HG02973 (cell line): Measurements from ENCODE around the gene SLC38A10.

Source experiments
- ATAC-seq: cut with Tn5 transposase; IDR thresholded peaks from one replicate; pipeline ENCODE4 v1.9.1; 2021; ENCODE audit warnings: moderate library complexity; ENCODE audit not compliant: unreplicated experiment

Gene SLC38A10

GRCh38 chr17:81331527-81332043, 36.5 kb upstream of the SLC38A10 start:
- ATAC-seq: no peak

GRCh38 chr17:81330884-81331245, 35.8 kb upstream of the SLC38A10 start:
- no peak for ATAC-seq

DNA sequence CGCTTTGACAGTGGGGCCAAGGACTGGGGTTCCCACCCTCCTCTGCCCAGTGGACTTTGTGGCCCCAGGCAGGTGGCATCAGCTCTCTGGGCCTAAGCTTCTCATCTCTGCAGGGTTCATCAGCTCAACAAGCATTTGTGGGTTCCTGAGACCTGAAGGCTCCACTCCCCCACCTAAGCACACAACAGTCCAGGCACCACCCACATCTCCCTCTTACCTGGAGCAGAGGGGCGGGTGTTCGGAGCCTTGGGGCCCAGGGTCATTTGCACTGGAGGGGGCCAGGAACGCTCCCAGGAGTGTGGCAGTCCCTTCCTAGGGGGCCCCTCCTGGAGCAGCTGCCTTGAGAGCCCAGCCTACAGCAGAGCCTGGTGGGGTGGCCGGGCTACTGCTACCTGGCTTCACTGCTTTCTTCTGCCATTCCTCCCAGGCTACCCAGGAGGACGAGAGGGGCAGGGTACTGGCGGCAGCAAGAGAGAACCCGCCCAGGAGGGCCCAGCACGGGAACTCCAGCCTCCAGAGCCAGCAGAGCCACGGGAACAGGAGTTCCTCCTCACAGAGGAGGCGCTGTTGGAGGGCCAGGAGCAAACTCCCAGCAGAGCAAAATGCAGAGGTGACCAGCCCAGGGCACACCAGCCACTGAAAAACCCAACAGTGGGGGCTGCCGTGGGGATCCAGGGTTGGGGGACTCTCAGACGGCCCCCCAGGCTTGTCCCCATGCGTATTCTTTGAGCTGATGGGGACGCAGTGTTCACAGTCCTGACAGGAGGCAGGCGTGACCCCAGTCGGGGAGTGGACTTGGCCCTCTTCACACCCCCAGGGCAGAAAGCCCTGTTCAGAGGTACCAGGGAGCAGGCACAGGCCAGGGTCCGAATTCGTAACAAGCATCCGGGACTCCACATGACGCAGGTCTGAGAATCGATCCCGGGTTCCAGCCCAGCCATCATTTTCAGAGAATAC, 35.1 kb upstream of the SLC38A10 start:
- ATAC-seq: no peak

DNA sequence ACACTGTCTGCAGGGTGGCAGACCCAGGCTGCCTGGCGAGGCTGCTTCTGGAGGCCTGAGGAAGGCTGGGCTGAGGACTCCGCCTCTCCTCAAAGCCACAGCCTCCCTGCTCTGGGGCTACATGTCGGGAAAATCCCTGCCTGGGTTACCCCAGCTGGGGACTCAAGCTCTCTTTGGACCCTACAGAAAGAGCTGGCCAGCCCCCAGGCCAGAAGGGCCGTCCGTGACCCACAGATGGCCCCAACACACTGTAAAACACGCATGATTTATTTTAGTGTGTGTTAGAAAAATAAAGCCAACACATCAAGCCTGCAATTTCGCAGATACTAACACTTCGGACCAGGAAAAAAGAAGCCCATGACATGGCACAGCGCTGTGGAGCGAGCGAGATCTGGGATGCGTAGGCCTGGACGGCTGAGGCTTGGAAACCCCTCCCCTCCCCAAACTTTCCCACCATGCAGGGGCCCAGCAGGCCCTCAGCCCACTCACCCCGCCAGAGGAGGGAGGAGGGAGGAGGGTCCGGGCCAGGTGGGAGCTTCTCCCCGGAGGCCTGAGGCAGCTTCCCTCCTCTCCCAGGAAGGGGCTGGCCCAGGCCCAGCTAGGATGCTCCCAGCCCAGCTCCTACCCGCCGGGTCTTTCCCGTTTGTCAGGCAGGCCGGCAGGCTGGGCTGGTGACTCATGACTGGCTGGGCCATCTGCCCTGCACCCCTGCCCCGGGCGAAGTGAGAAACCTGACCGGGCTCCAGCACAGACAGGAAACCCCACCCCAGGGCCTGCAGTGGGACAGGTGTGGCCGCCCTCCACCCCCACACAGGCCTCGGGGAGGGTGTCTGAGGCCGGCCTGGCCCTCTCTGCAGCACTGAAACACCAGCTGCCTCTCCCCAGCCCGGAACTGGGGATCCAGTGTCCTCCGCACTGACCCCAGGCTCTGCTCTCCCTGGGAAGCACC, 34.1 kb upstream of the SLC38A10 start:
- ATAC-seq: no peak

DNA sequence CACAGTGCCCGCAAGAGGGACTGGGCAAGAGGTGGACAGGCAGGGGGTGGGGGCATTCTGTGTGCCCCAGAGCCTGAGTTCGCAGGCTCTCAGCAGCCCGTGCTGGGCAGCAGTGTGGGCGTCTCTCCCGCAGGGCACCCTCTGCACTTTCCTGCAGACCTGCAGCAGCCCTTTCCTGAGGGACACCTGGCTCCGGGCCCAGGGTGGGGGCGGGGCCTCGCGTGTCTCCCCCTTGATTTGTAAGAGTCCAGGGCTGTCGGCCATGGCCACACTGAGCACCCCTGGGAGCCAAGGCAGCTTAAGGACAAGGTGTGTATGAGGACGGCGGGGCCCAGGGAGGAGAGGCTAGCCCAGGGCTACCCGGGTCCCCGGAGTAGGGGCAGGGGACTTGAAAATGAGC, 33.4 kb upstream of the SLC38A10 start:
- ATAC-seq: no peak

- no peak for ATAC-seq
Measured at GRCh38 chr17:81325714-81326358, 30.7 kb upstream of the SLC38A10 start.

DNA sequence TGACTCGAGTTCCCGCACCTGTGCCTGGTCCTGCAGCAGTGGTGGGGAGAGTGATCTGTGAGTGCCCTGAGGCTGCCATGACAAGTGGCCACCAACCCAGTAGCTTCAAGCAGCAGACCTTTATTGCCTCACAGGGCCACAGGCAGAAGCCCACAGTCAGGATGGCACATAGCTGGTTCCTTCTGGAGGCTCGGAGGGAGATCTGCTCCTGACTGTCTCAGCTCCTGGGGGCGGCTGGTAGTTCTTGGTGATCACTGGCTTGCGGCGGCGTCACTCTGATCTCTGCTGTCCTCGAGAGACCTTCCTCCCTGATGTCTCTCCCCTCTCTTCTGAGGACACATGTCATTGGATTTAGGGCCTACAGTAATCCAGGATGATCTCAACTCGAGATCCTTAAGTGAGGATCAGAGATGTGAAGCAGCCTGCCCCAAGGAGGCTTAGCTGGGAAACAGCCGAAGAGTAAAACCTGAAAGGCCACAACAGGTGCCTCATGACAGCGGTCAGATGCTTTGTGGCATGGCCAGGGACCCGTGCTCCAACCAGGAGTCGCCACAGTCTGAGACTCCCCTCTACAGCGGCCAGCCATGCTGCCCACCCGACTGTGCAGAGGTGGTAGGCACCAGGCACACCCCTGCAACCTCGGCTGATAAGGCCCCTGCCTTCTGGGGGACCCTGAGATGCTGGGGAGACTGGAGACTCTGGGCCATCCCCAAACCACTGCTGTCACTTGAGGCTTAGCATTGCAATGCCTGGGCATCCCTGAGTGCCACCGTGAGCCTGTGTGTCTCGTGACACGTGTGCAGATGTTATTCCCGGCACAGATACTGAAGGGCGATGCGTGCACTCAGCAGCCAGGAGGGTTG, 30.0 kb upstream of the SLC38A10 start:
- no peak for ATAC-seq

DNA sequence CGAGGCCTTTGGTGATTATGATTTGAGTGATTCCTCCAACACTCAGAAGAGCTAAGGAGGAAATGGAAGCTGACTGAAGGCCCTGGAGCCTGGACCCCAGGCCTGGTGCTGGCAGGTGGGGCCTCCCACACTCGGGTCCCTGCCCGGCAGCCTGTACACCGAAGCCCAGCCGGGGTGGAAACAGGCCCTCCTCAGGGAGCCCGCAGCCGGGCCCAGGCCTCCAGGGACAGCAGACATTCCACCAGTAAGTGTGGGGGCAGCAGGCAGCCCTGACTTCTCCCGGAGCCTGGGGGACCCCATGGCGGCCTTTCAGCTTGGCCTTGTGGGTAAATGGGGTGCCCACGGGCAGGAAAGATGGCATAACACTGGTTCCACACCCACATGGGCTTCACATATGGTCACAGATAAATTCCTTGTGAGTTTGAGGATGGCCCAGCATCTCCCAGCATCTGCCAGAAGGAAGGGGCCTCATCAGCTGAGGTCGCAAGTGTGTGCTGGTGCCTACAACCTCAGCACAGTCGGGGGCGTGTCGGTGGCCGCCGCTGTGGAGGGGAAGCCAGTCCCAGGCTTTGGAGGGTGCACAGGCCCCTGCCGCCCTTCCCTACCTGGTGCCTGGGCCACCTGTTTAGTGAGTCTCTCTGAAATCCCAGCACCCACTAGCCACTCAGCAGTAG, 29.2 kb upstream of the SLC38A10 start:
- no peak for ATAC-seq

GRCh38 chr17:81323411-81323868, 28.3 kb upstream of the SLC38A10 start:
- ATAC-seq: no peak

GRCh38 chr17:81323083-81323369, 27.9 kb upstream of the SLC38A10 start:
- ATAC-seq: no peak

DNA sequence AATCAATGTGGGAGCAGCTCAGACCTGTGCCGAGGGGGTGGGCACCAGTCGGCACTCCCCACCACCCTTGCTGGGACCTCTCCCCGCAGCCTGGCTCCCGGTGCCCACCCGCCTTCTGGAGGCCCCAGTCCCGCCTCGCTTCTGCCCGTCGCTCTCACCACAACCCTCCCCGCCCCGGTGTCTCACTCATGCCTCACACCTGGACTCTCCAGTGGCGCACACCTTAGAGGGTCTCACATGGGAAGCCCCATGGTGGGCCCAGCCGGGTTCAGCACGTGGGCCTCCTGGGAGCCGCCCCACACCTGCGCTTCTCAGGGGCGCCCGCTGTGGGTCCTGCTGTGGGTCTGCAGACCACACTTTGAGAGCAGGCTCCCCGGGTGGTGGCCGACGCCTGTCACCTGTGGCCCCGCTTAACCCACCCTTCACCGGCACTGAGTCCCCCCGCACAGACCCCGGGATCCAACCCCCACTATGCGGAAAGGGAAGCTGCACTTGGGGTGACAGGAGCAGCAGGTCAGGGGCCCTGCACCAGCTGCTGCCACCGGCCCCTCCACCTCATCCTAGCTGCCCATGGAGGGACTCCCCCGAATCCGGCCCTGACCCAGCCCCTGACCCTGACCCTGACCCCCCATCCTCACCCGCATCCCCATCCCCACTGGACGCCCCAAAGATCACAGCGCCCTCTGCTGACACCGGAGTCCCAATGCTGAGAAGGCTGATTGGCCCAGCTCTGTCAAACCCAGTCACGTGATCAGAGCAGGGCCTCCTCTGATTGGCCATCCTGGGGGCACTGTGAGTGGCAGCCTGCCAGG, 27.4 kb upstream of the SLC38A10 start:
- ATAC-seq: no peak

DNA sequence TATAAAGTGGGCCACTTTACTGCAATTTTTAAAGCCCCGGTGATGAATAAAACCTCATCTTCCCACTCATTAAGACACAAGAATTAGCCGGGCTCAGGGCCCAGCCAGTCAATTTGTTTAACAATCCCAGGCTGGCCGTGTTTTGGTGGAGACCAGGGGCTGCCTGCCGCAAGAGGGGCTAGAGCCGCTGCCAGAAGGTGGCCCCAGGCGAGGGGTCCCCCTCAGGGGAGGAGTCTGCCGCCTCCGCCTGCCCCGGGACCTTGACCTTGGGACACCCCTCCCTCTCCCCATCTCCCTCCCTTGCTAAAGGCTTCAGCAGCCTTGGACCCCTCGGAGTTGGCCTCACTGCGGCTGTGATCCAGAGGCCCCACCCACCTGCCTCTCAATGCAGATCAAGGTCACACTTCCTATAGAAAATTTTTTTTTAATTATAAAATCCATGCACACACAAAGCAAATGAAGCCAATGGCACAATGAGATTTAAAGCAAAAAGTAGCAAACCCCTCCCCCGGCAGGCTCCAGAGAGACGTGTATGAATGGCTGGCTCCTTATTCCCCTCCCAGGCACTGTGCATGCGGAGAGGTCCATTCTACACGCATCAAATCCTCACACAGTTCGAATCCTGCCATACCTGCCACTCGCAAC, 23.0 kb upstream of the SLC38A10 start:
- no peak for ATAC-seq

GRCh38 chr17:81317530-81317821, 22.4 kb upstream of the SLC38A10 start:
- ATAC-seq: no peak

GRCh38 chr17:81315885-81316391, 20.8 kb upstream of the SLC38A10 start:
- ATAC-seq: no peak

DNA sequence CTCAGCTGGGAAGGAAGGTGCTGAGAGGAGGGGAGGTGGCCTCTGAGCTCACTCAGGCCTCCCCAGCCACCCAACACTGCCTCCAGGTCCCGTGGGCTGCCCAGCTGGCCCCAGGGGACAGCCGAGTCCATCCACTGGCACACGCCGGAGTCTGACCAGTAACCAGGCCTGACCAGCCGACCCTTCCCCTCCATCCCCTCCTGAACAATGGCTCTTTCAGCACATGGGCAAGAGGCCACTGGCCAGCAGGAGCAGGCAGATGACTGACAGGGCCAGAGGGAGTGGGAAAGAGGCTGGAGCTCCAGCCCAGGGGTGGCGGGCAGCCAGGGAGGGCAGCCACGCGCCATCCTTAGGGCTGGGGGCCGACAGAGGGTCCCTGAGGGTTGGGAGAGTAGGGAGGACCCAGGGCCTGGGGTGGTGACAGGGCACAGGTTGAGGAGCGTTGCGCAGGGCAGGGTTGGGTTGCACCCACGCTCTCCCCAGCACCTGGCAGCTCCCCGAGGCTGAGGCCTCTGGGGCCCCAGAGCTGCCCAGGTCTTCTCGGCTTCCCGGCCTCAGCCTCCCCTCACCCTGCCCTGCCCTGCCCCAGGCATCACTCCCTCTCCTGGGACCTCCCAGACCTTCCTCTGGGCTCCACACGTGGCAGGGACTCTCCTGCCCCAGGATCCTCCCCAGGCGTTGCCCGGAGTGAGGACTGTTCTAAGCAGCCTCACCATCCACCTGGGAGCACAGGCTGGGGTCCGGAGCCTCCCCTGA, 20.2 kb upstream of the SLC38A10 start:
- ATAC-seq: no peak

DNA sequence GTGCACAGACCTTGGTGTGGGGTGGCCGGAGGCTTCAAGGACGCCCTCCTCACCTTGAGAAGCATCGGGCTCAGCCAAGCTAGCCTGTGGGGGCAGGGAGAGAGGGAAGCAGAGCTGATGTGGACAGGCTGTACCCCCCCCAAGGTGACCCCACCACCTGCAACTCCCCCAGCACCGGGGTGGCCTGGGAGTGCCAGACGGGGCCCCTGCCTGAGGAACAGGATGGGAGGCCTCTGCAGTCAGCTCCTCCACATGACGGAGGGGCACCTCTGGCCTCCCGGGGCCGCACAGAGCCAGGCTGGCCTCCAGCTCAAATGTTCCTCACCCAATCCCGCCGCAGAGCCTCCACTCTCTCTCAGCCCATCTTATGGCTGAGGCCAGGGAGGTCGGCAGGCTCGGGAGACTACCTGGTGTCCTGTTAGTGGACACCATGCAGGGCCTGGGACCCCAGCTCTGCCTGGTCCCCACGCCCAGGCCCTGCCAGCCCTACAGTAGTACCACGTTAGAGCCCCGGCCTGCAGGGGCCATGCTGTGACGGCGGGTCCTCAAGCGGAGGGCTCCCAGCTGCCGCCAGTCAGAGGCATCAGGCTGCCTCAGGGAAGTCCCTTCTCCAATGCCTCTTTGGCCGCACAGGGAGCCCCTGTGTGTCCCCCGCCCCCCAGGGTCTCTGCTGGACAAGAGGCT, 19.4 kb upstream of the SLC38A10 start:
- ATAC-seq: no peak

DNA sequence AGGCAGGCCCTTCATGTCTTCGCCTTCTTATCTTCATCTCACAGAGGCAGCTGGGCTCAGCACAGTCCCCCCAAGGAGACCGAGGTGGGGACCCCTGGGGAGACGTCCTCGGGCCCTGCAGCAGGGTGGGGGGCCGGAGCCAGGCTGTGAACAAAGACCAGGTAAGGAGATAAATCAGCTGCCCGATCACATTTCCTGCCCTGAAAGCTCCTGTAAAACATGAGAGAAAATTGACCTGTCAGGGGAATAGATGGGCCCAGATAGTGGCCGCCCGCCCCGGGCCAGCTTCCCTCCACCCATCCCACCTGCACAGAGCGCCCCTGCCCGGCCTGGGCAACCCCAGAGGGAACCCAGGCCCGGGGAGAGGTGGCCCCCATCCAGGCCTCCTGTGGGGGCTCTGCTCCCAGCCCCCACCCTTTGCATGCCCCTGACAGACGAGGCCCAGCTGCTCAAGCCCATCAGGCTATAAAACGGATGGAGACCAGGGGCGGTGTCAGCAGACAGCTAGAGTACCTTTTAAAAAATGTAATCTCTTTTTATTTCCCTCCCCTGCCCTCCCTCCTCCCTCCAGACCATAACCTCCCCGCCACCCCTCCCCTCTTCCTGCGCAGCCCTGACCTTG, 18.8 kb upstream of the SLC38A10 start:
- no peak for ATAC-seq
